Mucosa of gallbladder (tissue), 1 donor: ENCODE data around the gene GNAS. TPM values are rescaled to one million over a fixed set of nuclear protein-coding genes. Genes with fewer than 3 reads are reported as not detected.
A peak's percentile ranks its signal among the peaks of the same experiment; 100 is the strongest.

Source experiments
- DNase-seq: peaks from one replicate; pipeline ENCODE4 v3.0.0-alpha.2; 2020; ENCODE audit warnings: low spot score
- total RNA-seq: library from RNA; stranded (reverse); gene quantifications from one replicate; pipeline ENCODE4 v1.2.1, GENCODE V29; 2021
- donor health status: DM: no; HTN: no; CAD: no.

Gene GNAS
- total RNA-seq, 1 donor from 2014 or later: 801 TPM

- DNase-seq: no peak
These were observed 45.0 kb downstream of the GNAS start for GRCh38 chr20:58897488-58897887.

- DNase-seq: no peak
These were observed 46.3 kb downstream of the GNAS start for GRCh38 chr20:58898629-58899408.

GRCh38 chr20:58899512-58899911 lies 47.0 kb downstream of the GNAS start:
- no peak for DNase-seq

- DNase-seq: no peak
These were observed 47.9 kb downstream of the GNAS start for GRCh38 chr20:58900397-58900796.

- DNase-seq: no peak
These were observed 49.2 kb downstream of the GNAS start for GRCh38 chr20:58901488-58902402.

- no peak for DNase-seq
These were observed 51.1 kb downstream of the GNAS start for GRCh38 chr20:58903614-58904013.

GRCh38 chr20:58905236-58905635 lies 52.7 kb downstream of the GNAS start:
- no peak for DNase-seq

- DNase-seq: no peak
These were observed 53.6 kb downstream of the GNAS start for GRCh38 chr20:58906111-58906510.

GRCh38 chr20:58906894-58907293 lies 54.4 kb downstream of the GNAS start:
- no peak for DNase-seq

- peak; percentile 92 for DNase-seq
These were observed 55.0 kb downstream of the GNAS start for GRCh38 chr20:58907320-58908137.

- no peak for DNase-seq
These were observed 55.7 kb downstream of the GNAS start for GRCh38 chr20:58908221-58908620.

GRCh38 chr20:58908941-58909340 lies 56.4 kb downstream of the GNAS start:
- DNase-seq: no peak

GRCh38 chr20:58909585-58909984 lies 57.1 kb downstream of the GNAS start:
- no peak for DNase-seq

GRCh38 chr20:58910473-58910872 lies 58.0 kb downstream of the GNAS start:
- DNase-seq: no peak

- DNase-seq: no peak
These were observed 58.8 kb downstream of the GNAS start for GRCh38 chr20:58911309-58911708.

GRCh38 chr20:58911970-58912369 lies 59.5 kb downstream of the GNAS start:
- DNase-seq: no peak

- no peak for DNase-seq
These were observed 60.6 kb downstream of the GNAS start for GRCh38 chr20:58913079-58913478.

- DNase-seq: no peak
These were observed 66.1 kb downstream of the GNAS start for GRCh38 chr20:58918621-58919020.

- DNase-seq: no peak
These were observed 69.0 kb downstream of the GNAS start for GRCh38 chr20:58921564-58921963.

- DNase-seq: no peak
These were observed 69.5 kb downstream of the GNAS start for GRCh38 chr20:58922036-58922435.

GRCh38 chr20:58923117-58923712 lies 70.7 kb downstream of the GNAS start:
- DNase-seq: no peak
